ENCODE measurements around the gene SP140L.
A peak's percentile ranks its signal among the peaks of the same experiment; 100 is the strongest.
"Not testable (repeated sequence)": the region's sequence is repeated elsewhere in the genome, so short reads cannot be mapped to it uniquely, and the experiment has no call there.

SP140L gene

GRCh38 chr2:230398698-230399097 lies 71.7 kb downstream of the SP140L start:
- H3K9me3 Mint-ChIP-seq, H3K4me1 Mint-ChIP-seq: not testable (repeated sequence)
- H3K36me3 Mint-ChIP-seq = peaks cover 77% of the 10 kb centered on the region

GRCh38 chr2:230400041-230400440 lies 73.0 kb downstream of the SP140L start:
- Mint-ChIP-seq H3K9me3 (no peaks in the 10 kb centered on the region), H3K36me3 (peaks cover 68% of the 10 kb centered on the region), H3K4me1 (no peaks in the 10 kb centered on the region), H3K27ac (no peak overlapping the region), H3K4me3 (no peak overlapping the region)
- no peak for DNase-seq (ENCODE audit: low spot score in 2 of 2)
- ATAC-seq = no peak

More at GRCh38 chr2:230398698-230399097, 71.7 kb downstream of the SP140L start:
- DNase-seq (ENCODE audit: low spot score in 2 of 2) = peak in 1 of 2 donors; percentile 12
- not testable (repeated sequence) for H3K4me3 Mint-ChIP-seq, ATAC-seq
- H3K27ac Mint-ChIP-seq = peak overlapping the region; percentile 75

- DNase-seq (ENCODE audit: low spot score in 2 of 2) = no peak
- ATAC-seq = no peak
- Mint-ChIP-seq H3K9me3 (no peaks in the 10 kb centered on the region), H3K4me1 (no peaks in the 10 kb centered on the region), H3K36me3 (peaks cover 68% of the 10 kb centered on the region), H3K4me3 (no peak overlapping the region), H3K27ac (no peak overlapping the region)
Measured at GRCh38 chr2:230400454-230400853, 73.5 kb downstream of the SP140L start.

GRCh38 chr2:230401026-230401425 lies 74.0 kb downstream of the SP140L start:
- not testable (repeated sequence) for H3K4me3 Mint-ChIP-seq; H3K9me3 Mint-ChIP-seq; H3K4me1 Mint-ChIP-seq; H3K27ac Mint-ChIP-seq; ATAC-seq; DNase-seq (ENCODE audit: low spot score in 2 of 2)
- peaks cover 64% of the 10 kb centered on the region for H3K36me3 Mint-ChIP-seq

- H3K9me3 Mint-ChIP-seq = no peaks in the 10 kb centered on the region
- ATAC-seq = no peak
- DNase-seq (ENCODE audit: low spot score in 2 of 2) = no peak
- peak overlapping the region; percentile 5 for H3K27ac Mint-ChIP-seq
- H3K4me1 Mint-ChIP-seq = peaks cover 9% of the 10 kb centered on the region
- peaks cover 42% of the 10 kb centered on the region for H3K36me3 Mint-ChIP-seq
- H3K4me3 Mint-ChIP-seq = no peak overlapping the region
Measured at GRCh38 chr2:230403746-230404145, 76.8 kb downstream of the SP140L start.

GRCh38 chr2:230405824-230406223 lies 78.8 kb downstream of the SP140L start:
- H3K4me3 Mint-ChIP-seq = no peak overlapping the region
- peak overlapping the region; percentile 5 for H3K27ac Mint-ChIP-seq
- H3K9me3 Mint-ChIP-seq = no peaks in the 10 kb centered on the region
- peaks cover 15% of the 10 kb centered on the region for H3K4me1 Mint-ChIP-seq
- ATAC-seq (no peak), DNase-seq (ENCODE audit: low spot score in 2 of 2) (no peak)
- H3K36me3 Mint-ChIP-seq = peaks cover 32% of the 10 kb centered on the region

GRCh38 chr2:230408244-230408842 lies 81.3 kb downstream of the SP140L start:
- ATAC-seq = no peak
- peak overlapping the region; percentile 27 for H3K27ac Mint-ChIP-seq

GRCh38 chr2:230409316-230409715 lies 82.3 kb downstream of the SP140L start:
- not testable (repeated sequence) for DNase-seq (ENCODE audit: low spot score in 2 of 2); H3K9me3 Mint-ChIP-seq; H3K4me3 Mint-ChIP-seq; H3K27ac Mint-ChIP-seq; ATAC-seq
- H3K4me1 Mint-ChIP-seq = peaks cover 44% of the 10 kb centered on the region
- H3K36me3 Mint-ChIP-seq = peaks cover 13% of the 10 kb centered on the region

More at GRCh38 chr2:230408244-230408842, 81.3 kb downstream of the SP140L start:
- no peak overlapping the region for H3K4me3 Mint-ChIP-seq
- peaks cover 19% of the 10 kb centered on the region for H3K36me3 Mint-ChIP-seq
- H3K9me3 Mint-ChIP-seq = no peaks in the 10 kb centered on the region
- peaks cover 37% of the 10 kb centered on the region for H3K4me1 Mint-ChIP-seq
- no peak for DNase-seq (ENCODE audit: low spot score in 2 of 2)

GRCh38 chr2:230410263-230410662 lies 83.3 kb downstream of the SP140L start:
- Mint-ChIP-seq H3K4me3 (peak overlapping the region; percentile 100), H3K36me3 (peaks cover 9% of the 10 kb centered on the region), H3K27ac (no peak overlapping the region), H3K9me3 (no peaks in the 10 kb centered on the region), H3K4me1 (peaks cover 53% of the 10 kb centered on the region)
- ATAC-seq = no peak
- no peak for DNase-seq (ENCODE audit: low spot score in 2 of 2)

- H3K27ac Mint-ChIP-seq = peak overlapping the region; percentile 100
- H3K36me3 Mint-ChIP-seq = peaks cover 6% of the 10 kb centered on the region
- H3K4me1 Mint-ChIP-seq = peaks cover 61% of the 10 kb centered on the region
- no peaks in the 10 kb centered on the region for H3K9me3 Mint-ChIP-seq
- DNase-seq (ENCODE audit: low spot score in 2 of 2) = no peak
- ATAC-seq = peak; percentile 3
- H3K4me3 Mint-ChIP-seq = peak overlapping the region; percentile 100
Measured at GRCh38 chr2:230410861-230411569, 84.0 kb downstream of the SP140L start.

- peak; percentile 80 for ATAC-seq
- H3K27ac Mint-ChIP-seq = peak overlapping the region; percentile 100
- H3K4me3 Mint-ChIP-seq = peak overlapping the region; percentile 100
- H3K9me3 Mint-ChIP-seq = no peaks in the 10 kb centered on the region
- peaks cover 62% of the 10 kb centered on the region for H3K4me1 Mint-ChIP-seq
- peaks cover 11% of the 10 kb centered on the region for H3K36me3 Mint-ChIP-seq
- peak; percentile 53 to 81 for DNase-seq (ENCODE audit: low spot score in 2 of 2)
Measured at GRCh38 chr2:230411570-230412370, 84.8 kb downstream of the SP140L start.

- Mint-ChIP-seq H3K4me3 (peak overlapping the region; percentile 100), H3K9me3 (no peaks in the 10 kb centered on the region), H3K4me1 (peaks cover 61% of the 10 kb centered on the region), H3K27ac (peak overlapping the region; percentile 100), H3K36me3 (peaks cover 11% of the 10 kb centered on the region)
- no peak for ATAC-seq
- DNase-seq (ENCODE audit: low spot score in 2 of 2) = no peak
Measured at GRCh38 chr2:230412371-230412711, 85.3 kb downstream of the SP140L start.

- Mint-ChIP-seq H3K4me1 (peaks cover 57% of the 10 kb centered on the region), H3K36me3 (peaks cover 14% of the 10 kb centered on the region), H3K4me3 (peak overlapping the region; percentile 100), H3K9me3 (no peaks in the 10 kb centered on the region), H3K27ac (peak overlapping the region; percentile 100)
- ATAC-seq = no peak
- no peak for DNase-seq (ENCODE audit: low spot score in 2 of 2)
Measured at GRCh38 chr2:230412846-230413245, 85.9 kb downstream of the SP140L start.

- H3K9me3 Mint-ChIP-seq = no peaks in the 10 kb centered on the region
- peaks cover 20% of the 10 kb centered on the region for H3K36me3 Mint-ChIP-seq
- ATAC-seq = no peak
- peaks cover 58% of the 10 kb centered on the region for H3K4me1 Mint-ChIP-seq
- H3K27ac Mint-ChIP-seq = no peak overlapping the region
- no peak for DNase-seq (ENCODE audit: low spot score in 2 of 2)
- H3K4me3 Mint-ChIP-seq = peak overlapping the region; percentile 100
Measured at GRCh38 chr2:230413479-230413878, 86.5 kb downstream of the SP140L start.

GRCh38 chr2:230414302-230414701 lies 87.3 kb downstream of the SP140L start:
- H3K4me3 Mint-ChIP-seq = peak overlapping the region; percentile 22
- ATAC-seq = no peak
- H3K36me3 Mint-ChIP-seq = peaks cover 29% of the 10 kb centered on the region
- peak overlapping the region; percentile 97 for H3K27ac Mint-ChIP-seq
- DNase-seq (ENCODE audit: low spot score in 2 of 2) = no peak
- peaks cover 66% of the 10 kb centered on the region for H3K4me1 Mint-ChIP-seq
- H3K9me3 Mint-ChIP-seq = no peaks in the 10 kb centered on the region

Measured in stimulated activated effector memory CD8-positive, alpha-beta T cell treated with anti-CD3 and anti-CD28 coated beads, Interleukin-12 subunit alpha, Interleukin-12 subunit beta, amount 100 ng/mL, for 72 hours (primary cell).